EL (cell line): Measurements from ENCODE around the gene HMGXB3.
"Not testable (repeated sequence)": the region's sequence is repeated elsewhere in the genome, so short reads cannot be mapped to it uniquely, and the experiment has no call there.

ENCODE experiments used
- DNase-seq: peaks from one replicate; pipeline ENCODE4 v3.0.0-alpha.2; 2016

Gene HMGXB3

DNA sequence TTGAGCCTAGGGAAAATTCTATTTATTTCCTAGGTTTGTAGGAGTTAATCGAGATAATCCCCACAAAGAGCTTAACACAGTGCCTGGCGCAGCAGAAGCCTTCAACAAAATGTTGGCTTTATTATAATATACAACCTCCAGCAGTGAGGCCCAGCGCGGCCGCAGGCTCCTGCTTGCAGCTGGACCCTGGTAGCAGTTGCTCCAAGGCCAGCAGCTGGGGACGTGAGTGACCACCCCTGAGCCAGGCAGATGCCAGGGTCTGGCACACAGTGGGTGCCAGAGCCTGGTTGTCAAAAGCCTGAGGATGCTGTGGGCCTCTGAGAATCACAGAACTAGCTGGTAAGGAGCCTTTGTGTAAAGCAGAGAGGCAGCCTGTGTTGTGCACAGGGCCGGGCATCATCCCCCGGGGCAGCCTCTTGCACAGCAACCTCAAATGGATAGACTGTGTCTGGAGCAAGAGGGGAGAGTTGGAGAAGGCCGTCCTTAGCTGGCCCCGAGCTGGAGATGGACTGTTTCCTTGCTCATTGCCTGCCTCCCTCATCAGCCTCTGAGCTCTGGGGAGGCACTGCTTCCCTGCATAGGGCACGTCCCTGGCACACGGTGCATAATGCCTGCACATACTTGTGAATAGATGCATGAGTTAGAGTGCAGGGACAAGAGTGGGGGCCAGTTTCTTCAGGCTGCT is 68.6 kb downstream of the HMGXB3 start:
- DNase-seq, result no peak

DNA sequence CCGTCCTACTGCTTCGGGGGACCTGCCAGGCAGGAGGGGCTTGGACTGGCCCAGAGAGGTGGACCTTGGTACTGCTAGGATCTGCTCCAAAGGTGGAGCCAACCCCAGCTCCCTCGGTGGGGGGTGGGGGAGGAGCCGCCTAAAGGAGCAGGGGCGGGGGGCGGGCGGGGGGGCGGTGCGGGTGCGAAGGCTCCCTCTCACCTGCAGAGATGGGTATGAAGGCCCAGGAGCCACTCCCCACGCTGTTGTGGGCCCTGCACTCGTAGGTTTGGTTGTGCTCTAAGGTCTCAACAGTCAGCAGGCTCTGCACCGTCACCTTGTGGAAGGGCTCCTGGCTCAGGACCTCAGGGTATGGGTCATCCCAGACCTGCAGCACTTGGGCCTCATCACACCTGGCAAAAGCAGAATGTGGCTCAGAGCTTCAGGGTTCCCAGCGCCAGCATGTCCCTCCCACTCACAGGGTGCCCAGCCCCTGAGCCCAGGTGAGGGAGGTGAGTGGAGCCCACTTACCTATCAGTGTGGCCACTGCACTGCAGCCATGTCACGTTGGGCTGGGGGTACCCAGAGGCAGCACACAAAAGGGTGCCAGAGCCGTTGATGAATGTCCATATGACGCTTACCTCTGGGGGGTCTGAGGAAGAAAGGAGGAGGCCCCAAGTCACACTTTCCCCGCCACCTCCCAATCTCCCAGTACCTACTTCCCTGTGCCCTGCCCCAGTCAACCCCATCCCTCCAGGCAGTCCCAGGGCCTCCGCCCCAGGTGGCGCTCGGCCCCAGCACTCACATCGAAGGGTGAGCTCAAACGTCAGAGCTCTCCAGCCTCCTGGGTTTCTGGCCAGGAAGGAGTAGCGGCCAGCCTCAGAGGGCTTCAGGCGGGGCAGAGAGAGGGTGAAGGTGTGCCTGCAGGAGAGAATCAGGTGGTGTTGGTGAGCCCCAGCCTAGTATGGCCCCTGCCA is 69.4 kb downstream of the HMGXB3 start:
- no peak for DNase-seq

DNA sequence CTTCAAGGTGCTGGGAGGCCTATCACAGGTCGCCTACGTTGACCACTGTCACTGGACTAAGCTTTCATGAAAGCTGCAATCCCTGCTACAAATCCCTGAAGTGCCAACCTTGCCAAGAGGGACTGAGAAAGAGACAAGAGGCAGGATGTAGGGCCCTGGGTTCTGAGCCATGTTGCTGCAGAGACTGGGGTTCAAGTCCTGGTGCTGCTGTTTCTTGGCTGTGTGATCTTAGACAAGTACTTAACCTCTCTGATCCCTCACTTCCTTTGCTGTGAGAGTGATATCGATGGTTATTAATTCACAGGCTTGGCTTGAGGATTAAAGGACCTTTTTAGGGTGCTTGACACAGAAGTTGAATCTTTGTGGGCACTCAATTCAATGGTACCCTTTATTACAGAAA is 70.3 kb downstream of the HMGXB3 start:
- DNase-seq, result no peak

DNA sequence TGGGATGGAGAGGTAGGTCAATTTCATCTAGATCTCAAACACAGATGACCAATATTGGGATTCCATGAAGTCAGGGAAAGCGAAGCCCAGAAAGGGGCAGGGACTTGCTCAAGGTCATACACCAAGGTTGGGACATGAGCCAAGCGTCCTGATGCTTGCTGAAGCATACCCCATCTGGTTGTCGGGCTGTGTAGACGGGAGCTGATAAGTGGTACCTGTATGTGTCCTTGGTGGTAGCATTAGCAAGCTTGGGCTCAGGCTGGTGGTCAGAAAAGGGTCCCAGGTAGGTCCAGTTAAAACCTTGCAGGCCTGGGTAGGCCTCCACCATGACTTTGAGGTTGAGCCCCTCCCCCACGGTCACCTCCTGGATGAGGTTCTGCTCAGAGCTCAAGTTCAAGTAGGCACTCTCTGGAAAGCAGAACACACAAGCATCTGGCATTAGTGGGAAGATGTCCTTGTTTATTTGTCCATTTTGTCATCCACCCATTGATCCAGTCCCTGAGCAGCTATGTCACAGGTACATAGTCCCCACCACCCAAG is 72.6 kb downstream of the HMGXB3 start:
- no peak for DNase-seq

DNA sequence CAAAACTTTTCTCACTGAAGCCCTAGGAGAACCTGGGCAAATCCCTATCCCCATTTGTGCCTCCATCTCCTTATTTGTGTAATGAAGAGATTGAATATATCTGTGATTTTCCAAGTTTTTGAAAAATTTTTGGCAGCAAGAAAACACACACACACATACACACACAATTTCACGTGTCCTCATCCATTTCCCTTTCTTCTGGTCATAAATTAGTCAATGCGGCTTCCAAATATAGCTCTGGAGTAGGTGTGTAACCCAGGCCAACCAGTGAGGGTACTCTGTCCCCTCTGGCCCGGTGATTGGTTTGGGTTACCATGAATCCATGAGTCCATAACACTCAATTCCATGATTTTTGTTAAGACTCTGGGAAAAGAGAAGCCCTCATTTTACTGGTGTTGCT is 73.1 kb downstream of the HMGXB3 start:
- DNase-seq, result no peak

DNA sequence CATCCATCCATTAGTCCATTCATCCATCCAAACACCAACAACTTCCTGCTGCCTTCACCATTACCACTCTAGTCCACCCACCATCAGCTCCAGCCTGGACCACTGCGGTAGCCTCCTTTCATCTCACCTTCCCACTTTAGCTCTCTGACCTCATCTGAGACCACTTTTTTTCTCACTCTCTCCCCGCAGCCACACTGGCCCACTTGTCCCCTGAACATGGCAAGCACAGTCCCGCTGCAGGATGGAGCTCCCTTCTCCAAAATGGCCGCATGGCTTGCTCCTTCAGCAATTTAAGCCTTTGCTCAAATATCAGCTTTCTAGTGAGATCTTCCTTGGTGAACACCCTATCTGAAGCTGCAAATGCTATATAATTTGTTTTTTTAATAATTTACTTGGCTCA is 74.7 kb downstream of the HMGXB3 start:
- no peak for DNase-seq

DNA sequence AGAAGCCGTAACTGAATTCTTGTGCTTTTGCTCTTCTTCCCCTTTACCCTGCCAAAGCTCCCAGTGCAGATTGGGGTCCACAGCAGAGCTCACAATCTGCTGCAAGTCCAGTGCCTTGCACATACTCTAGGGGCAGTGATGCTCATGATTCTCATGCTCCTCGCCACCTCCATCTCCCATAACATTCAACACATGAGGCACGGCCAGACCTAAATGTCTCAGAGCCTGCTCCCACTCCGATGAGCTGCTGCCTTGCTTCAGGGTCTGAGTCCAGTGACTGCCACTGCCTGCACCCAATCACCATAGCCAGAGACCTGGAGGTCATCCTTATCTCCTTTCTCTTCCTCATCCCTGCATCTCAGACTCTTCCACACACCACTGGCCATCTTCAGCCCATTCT is 75.3 kb downstream of the HMGXB3 start:
- no peak for DNase-seq

DNA sequence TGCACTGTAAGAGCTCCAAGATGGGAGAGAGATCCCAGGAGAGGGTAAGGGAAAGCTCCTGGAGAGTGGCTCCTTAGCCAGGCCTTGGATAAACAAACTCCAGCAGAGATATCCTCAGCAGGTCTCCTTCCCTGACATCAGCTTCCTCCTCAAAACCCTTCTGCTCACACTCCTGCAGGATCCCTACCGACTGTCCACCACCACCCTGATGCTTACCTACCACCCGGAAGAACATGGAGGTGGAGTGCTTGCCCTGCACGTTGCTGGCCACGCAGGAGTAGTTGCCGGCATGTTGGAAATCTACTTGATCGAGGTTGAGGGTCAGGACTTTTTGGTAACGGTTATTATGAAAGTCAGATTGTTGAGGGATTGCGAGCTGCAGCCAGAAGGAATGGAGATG is 76.5 kb downstream of the HMGXB3 start:
- no peak for DNase-seq

DNA sequence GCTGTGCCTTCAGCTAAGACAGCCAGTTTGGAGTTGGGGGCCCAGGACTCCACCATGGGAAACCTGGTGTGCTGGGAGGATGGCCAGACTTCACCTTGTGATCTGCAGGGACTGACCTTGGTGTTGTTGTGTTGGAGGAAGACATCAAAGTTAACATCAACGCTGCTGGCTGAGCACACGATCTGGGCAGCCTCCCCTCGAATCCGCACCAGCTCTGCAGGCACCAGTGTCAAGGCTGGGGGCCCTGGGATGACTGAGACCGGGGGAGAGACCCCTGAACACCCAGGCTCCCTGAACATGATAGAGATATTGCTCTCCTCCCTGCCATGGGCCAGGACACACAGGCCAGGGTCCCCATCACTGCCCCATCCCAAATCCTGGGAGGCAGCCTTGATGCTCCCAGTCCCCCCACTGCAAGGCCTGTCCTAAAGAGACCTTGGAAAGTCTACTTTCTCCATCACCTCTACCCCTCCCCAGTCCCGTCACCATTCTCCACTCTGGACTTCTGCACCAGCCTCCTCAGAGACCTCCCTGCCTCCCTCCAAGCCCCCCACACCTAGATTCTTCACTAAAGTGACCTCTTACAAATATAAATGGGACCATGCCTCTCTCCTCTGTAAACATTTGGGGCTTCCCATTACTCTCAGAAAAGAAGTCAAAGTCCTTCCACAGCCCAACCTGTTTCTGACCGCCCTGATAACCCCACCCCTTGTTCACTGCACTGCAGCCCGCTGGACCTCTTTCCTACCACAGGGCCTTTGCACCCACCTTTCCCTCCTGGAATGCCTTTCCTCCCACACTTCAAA is 77.7 kb downstream of the HMGXB3 start:
- no peak for DNase-seq

DNA sequence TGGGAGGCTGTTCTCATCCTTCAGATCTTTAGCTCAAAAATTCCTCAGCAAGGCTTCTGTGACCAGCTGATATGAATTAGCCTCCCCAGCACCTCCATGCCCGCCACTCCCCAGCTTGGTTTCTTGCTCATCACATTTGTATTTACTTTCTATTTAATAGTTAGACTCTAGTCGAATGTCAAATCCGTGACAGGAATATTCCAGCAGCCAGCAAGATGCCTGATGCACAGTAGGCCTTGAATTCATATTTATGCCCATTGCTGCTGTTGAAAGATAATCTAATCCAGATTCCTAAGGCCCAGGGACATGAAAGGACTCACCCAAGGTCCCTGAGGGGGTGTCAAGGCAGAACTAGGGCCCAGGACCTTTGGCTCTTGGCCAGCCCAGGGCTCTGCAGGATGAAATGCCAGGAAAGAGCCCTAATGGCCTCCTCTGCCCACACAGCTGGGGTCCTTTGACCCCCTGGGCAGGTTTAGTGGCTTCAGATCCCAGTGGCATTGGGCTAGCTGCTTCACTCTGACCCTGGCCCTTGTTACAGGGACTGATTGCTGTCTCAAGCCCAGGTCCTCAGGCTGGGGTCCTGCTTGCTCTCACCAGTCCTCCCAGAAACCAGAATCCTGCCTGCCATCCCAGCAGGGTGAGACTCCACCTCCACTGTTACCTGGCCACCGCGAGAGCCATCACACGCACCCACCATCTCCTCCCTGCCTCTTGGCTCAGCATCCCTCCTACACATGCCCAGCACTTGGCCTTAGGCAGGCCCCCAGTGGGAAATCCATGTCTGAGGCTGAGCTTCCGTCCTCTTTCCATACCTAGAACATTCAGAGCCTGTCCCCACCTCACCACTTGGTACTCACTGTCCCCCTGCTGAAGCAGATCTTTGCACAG is 78.5 kb downstream of the HMGXB3 start:
- no peak for DNase-seq

DNA sequence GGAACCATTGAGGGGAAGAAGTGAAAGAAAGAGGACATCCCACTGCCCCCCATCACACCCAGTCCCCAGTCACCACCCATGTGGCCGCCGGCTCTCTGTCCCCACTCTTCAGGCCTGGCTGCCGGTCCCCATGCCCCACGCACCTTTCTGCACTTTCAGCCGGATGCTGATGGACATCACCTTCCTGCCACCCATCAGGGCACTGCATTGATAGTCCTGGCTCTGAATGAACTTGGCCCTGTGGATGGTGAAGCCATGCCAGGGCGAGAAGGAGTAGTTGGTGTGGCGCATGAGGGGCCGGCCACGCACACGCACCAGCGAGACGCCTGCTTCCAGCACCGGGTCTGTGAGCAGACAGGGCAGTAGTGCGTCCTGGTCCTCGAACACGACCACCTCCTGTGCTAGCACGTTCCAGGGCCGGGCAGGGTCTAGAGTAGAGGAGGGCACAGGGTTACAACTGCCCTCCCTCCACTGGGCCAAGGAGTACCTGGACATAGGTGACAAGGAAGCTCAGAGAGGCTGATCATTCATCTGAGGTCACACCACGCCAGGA is 79.4 kb downstream of the HMGXB3 start:
- no peak for DNase-seq

DNA sequence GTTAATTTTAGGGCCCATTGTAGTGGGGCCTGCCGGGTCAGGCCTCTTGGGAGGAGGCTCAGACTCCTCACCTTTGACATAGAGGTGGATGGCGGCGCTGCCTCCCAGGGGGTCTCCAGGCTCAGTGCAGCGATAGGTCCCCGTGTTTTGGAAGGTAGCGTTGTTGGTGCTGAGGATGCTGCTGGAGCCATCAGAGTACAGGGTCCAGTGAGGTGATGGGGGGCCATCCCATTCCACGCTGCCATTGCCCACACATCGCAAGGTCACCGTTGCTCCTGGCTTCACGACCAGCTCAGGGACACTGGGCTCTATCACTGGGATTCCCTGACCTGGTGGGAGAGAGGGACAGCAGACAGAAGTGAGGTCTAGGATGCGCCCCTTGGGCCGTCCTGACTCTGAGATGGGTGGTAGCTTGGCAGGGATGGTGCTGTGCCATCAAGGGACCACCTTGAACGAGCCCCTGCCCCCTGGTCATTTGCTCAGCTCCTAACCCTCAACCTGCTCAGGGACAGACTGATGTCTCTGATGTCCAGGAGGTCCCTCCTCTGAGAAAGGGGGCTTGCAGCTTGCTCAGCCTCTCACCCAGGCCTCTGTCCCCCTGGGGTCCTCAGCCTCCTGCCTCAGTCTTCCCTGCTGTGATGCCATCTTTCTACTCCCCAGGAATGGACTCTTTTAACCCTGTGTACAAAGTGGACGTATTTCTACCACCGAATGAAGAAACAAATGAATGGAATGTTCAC is 80.3 kb downstream of the HMGXB3 start:
- DNase-seq, result no peak

DNA sequence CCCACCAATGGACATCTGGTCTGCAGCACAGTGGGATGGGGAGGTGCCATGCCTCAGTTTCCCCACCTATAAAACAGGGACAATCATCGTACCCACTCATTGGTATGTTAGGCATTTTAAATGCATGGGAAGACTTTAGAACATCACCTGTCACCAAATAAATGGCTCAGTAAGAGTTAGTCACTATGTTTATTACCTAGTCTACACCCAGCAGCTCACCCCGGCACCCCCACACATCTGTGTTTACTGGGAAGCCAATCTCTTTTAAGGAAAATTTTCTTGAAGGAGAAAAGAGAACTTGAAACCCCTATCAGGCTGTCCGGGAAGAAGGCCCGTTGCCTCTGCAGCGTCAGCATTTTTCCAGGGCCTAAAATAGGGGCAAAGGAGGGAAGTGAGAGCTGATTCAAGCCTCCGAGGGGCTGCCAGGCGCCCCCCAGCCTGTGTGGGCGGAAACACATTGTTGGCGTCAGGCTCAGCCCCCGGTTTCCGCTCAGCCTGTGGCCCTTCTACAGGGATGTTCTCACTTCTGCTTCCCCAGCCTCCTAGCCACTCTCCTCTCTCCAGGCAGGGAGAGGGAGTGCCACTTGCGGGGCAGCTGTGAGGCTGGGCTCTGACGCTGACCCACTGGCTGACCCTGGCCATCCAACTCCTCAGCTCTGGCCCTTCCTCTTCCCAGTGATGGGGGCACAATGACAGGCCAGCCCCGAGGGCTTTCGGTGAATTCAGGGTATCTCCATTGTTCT is 81.2 kb downstream of the HMGXB3 start:
- no peak for DNase-seq

DNA sequence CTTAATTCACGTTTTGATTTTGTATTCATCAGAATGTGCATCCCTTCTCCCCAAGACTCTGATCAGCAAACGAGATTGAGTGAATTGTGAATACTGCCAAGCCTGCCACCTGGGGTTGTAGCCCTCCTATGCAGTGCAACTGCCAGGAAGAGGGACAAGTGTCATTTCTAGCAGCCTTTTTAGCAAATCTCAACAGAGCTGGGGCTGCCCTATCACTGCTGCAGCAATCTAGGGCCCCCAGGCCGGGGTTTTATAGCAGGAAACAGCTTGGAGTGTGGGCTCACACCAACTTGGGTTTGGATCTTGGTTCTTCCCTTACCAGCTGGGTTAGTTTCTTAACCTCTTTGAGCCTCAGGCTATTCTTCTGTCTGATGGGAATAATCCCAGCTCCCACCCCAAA is 81.8 kb downstream of the HMGXB3 start:
- no peak for DNase-seq

DNA sequence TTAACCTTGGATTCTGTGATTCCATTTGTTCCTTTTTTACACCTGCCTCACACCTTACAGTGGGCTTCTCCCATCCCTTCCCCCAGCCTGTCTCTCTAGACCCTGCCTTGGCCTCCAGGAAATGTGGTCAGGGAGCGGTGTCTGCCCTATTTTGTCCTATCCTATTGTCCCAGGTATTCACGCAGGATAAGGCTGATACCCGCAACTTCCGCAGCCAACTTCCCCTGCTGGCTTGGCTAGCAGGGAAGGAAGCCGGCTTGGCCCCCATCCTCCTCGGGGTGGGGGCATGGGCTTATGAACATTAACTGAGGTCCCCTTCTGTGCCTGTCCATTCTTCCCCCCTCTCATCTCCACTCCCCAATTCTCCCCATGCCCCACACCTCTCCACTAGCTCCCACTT is 82.3 kb downstream of the HMGXB3 start:
- DNase-seq, result no peak

DNA sequence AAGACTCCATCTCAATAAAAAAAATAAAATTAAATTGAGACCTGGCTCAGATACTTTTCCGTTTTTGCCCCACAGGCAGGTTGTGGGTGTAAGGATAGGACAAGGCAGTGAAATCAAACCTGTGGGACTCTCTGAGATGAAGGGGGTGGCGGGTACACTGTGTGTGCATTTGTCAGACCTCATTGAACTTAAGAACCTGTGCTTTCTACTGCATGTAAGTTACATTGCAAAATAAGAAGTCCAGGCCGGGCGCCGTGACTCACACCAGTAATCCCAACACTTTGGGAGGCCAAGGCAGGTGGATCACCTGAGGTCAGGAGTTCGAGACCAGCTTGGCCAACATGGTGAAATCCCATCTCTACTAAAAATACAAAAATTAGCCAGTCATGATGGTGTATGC is 84.2 kb downstream of the HMGXB3 start:
- not testable (repeated sequence) for DNase-seq

DNA sequence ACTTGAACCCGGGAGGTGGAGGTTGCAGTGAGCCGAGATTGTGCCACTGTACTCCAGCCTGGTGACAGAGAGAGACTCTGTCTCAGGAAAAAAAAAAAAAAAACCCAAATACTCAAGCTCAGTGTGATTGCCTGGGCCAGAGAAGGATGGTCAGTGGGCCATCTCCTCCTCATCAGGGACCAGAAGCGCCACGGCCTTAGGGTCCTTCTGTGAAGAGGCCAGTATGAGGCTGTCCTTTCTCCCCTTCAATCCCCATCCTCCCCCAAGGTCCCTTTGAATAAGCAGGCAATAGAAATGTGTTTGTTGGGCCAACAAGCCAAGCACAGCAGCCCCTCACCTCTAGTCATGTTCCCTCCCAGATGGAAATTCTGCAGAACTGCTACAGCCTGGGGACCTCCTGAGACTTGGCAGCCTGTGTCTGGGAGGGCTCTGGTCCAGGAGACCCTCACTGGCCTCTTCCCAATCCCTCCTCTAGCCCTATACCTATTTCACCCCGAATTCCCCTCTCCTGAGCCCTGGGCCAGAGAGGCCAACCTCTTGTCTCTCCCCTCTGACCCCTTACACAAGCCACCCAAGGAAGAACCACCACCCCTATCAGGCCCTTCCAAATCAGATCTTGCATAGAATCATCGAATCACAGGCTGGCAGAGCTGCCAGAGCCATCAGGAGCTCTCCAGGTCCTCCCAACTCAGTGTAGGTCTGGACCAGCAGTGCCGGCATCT is 84.8 kb downstream of the HMGXB3 start:
- DNase-seq, result no peak

DNA sequence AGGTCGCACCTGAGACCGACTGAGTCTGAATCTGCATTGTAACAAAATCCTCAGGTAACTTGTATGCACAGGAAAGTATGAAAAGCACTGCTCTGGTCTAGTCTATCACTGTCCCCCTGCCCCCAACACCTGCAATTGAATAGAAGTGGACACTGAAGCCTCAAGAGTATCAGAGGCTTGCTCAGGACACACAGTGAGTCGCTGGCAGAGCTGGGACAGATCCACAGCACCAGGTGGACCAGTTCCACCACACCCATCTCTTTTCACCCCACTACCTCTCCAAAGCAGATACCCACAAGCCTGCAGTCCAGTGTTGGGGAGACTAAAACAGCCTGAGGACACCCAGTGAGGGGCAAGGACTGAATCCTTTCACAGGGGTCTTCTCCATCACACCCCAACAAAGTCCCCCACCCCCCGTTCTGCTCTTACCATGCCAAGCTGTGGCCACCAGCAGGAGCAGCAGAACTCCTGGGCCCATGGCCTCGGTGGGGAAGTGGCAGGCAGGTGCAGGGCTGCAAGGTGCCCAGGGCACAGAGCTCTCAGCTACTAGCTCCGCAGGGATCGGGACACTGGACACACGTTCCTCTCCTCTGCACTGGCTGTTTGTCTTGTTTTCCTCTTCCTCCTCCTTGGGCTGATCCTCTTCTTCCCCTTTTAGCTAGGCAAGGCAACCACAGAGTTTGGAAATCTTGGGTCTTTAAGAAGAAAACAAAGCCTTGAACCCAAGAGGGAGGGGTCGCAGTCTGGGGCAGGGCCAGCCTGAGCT is 85.6 kb downstream of the HMGXB3 start, which contains the start of gene CSF1R:
CSF1R (minus strand) TSS at position 605 of the 766 bp plus-strand sequence; CDS start at position 478, 127 bp downstream.
- DNase-seq, result no peak
